SK-N-SH (cell line): Measurements from ENCODE around the gene GBP7. TPM values are rescaled to one million over a fixed set of nuclear protein-coding genes. Genes with fewer than 3 reads are reported as not detected.

Experiments used
- CTCF ChIA-PET: fragments of 300-600, 350-600 bp; formaldehyde crosslinking; extraction: SDS; loops from one replicate; lab custom pipeline; 2021; lab: Yijun Ruan, JAX
- POLR2A ChIA-PET: fragments of 350-600 bp; sonication (Branson Sonifier 250); formaldehyde crosslinking; extraction: SDS; loops from one replicate; lab custom pipeline; 2020; ENCODE audit warnings: antibody characterized with exemption, inconsistent platforms; lab: Yijun Ruan, JAX
- DNase-seq: peaks from one replicate; pipeline ENCODE4 v3.0.0; 2012
- H2AFZ ChIP-seq: fragments of 200-600 bp; sonication (generic); 2 replicates; pipeline ENCODE4 v1.8.1; 2016; ENCODE audit warnings: antibody characterized with exemption, mild to moderate bottlenecking, low read depth
- H3F3A ChIP-seq: fragments of 200-600 bp; sonication (generic); replicated peaks from 2 replicates; pipeline ENCODE3; 2016; ENCODE audit warnings: antibody characterized with exemption, mild to moderate bottlenecking; ENCODE audit not compliant: insufficient read depth
- H3K27ac ChIP-seq, 2 experiments: fragments of 200-500 bp in 1 of 2; fragments of 200-600 bp in 1 of 2; sonication (Bioruptor generic) in 1 of 2; sonication (generic), shearing (Covaris generic) in 1 of 2; 2 replicates each; pipeline versions ENCODE4 v1.5.1 to v1.6.1; 2014 to 2016; ENCODE audit warnings: low read depth in 2 of 2, inconsistent platforms in 1 of 2, low read length in 1 of 2, mild to moderate bottlenecking in 1 of 2, mixed read lengths in 1 of 2
- H3K27me3 ChIP-seq: fragments of 200-600 bp; sonication (generic), shearing (Covaris generic); 2 replicates; pipeline ENCODE4 v1.6.1; 2016; ENCODE audit warnings: mixed run types; ENCODE audit not compliant: insufficient read depth
- H3K36me3 ChIP-seq, 2 experiments: fragments of 200-500 bp in 1 of 2; fragments of 200-600 bp in 1 of 2; sonication (Bioruptor generic) in 1 of 2; sonication (generic) in 1 of 2; replicated peaks in 1 of 2; 2 replicates each; pipeline versions ENCODE3 to v1.5.1; 2014 to 2016; ENCODE audit warnings: low read length in 1 of 2, mild to moderate bottlenecking in 1 of 2; ENCODE audit not compliant: insufficient read depth in 2 of 2, control insufficient read depth in 1 of 2
- H3K4me1 ChIP-seq, 2 experiments: fragments of 200-500 bp in 1 of 2; fragments of 200-600 bp in 1 of 2; sonication (Bioruptor generic) in 1 of 2; sonication (generic), shearing (Covaris generic) in 1 of 2; 2 replicates each; pipeline versions ENCODE4 v1.5.1 to v1.6.1; 2014 to 2016; ENCODE audit warnings: low read depth in 1 of 2, low read length in 1 of 2, mixed run types in 1 of 2; ENCODE audit not compliant: insufficient read depth in 2 of 2, control insufficient read depth in 1 of 2
- H3K4me2 ChIP-seq: fragments of 200-600 bp; sonication (generic), shearing (Covaris generic); 2 replicates; pipeline ENCODE4 v1.6.1; 2017; ENCODE audit warnings: mixed run types
- H3K4me3 ChIP-seq, 2 experiments: fragments of 200-500 bp in 1 of 2; fragments of 200-600 bp in 1 of 2; sonication (Bioruptor generic) in 1 of 2; sonication (generic), shearing (Covaris generic) in 1 of 2; 2 replicates each; pipeline versions ENCODE4 v1.5.1 to v1.8.1; 2014 to 2016; ENCODE audit warnings: low read depth in 2 of 2, inconsistent platforms in 1 of 2, low read length in 1 of 2, mild to moderate bottlenecking in 1 of 2, mixed read lengths in 1 of 2, moderate library complexity in 1 of 2
- H3K79me2 ChIP-seq: fragments of 200-600 bp; sonication (generic); 2 replicates; pipeline ENCODE4 v1.8.1; 2017; ENCODE audit warnings: mild to moderate bottlenecking; ENCODE audit not compliant: insufficient read depth
- H3K9ac ChIP-seq: fragments of 200-600 bp; sonication (generic); 2 replicates; pipeline ENCODE4 v1.6.1; 2017; ENCODE audit warnings: mixed run types
- H3K9me2 ChIP-seq: fragments of 200-600 bp; sonication (generic); 2 replicates; pipeline ENCODE4 v1.6.1; 2017; ENCODE audit warnings: mixed run types
- H3K9me3 ChIP-seq: fragments of 200-600 bp; sonication (generic); 2 replicates; pipeline ENCODE4 v1.6.1; 2017; ENCODE audit warnings: mixed run types, mild to moderate bottlenecking, moderate library complexity
- H4K20me1 ChIP-seq: fragments of 200-600 bp; sonication (generic); 2 replicates; pipeline ENCODE4 v1.6.1; 2017; ENCODE audit warnings: mild to moderate bottlenecking, mixed run types; ENCODE audit not compliant: insufficient read depth
- CHD2 ChIP-seq: fragments of 150-350 bp; IDR thresholded peaks from 2 replicates; pipeline ENCODE4 v1.6.1; 2018; ENCODE audit warnings: low read length; ENCODE audit not compliant: partially characterized antibody
- ELF1 ChIP-seq: IDR thresholded peaks from 2 replicates; pipeline ENCODE4 v1.4.0; 2012
- EP300 ChIP-seq, 2 experiments: IDR thresholded peaks; 2 replicates each; pipeline versions ENCODE4 v1.4.0 to v1.6.1; 2012; ENCODE audit warnings: borderline replicate concordance in 1 of 2, low read depth in 1 of 2, low read length in 1 of 2
- EZH2phosphoT487 ChIP-seq: fragments of 200-600 bp; sonication (generic); IDR thresholded peaks from 2 replicates; pipeline ENCODE4 v1.6.1; 2017; ENCODE audit warnings: low read depth, mixed run types, mild to moderate bottlenecking, antibody characterized with exemption, moderate library complexity, borderline replicate concordance
- FOSL2 ChIP-seq: IDR thresholded peaks from 2 replicates; pipeline ENCODE4 v1.4.0; 2012; ENCODE audit warnings: low read depth, mild to moderate bottlenecking, moderate library complexity, borderline replicate concordance
- FOXJ3 ChIP-seq: sonication (generic); formaldehyde crosslinking; IDR thresholded peaks from 2 replicates; pipeline ENCODE4 v1.5.1; 2020; ENCODE audit warnings: mild to moderate bottlenecking, missing genetic modification reagents
- FOXM1 ChIP-seq: IDR thresholded peaks from 2 replicates; pipeline ENCODE4 v1.4.0; 2012; ENCODE audit warnings: low read depth, mild to moderate bottlenecking
- GATA2 ChIP-seq: sonication (generic); formaldehyde crosslinking; IDR thresholded peaks from 2 replicates; pipeline ENCODE4 v1.5.0; 2020; ENCODE audit warnings: mild to moderate bottlenecking, missing genetic modification reagents
- JUND ChIP-seq: IDR thresholded peaks from 2 replicates; pipeline ENCODE4 v1.4.0; 2012
- MEF2A ChIP-seq: IDR thresholded peaks from 2 replicates; pipeline ENCODE4 v1.4.0; 2012; ENCODE audit warnings: low read depth, borderline replicate concordance
- MXI1 ChIP-seq: IDR thresholded peaks from 2 replicates; pipeline ENCODE4 v1.6.1; 2012; ENCODE audit warnings: mild to moderate bottlenecking, low read depth, low read length, improper control_type of control experiment
- POLR2AphosphoS5 ChIP-seq: IDR thresholded peaks from 2 replicates; pipeline ENCODE4 v1.6.1; 2012; ENCODE audit warnings: low read depth, low read length
- RCOR1 ChIP-seq: fragments of 150-350 bp; IDR thresholded peaks from 2 replicates; pipeline ENCODE4 v1.6.1; 2017; ENCODE audit warnings: antibody characterized with exemption, low read length
- RFX5 ChIP-seq: IDR thresholded peaks from 2 replicates; pipeline ENCODE4 v1.6.1; 2012; ENCODE audit warnings: mild to moderate bottlenecking, improper control_type of control experiment, low read length
- RXRA ChIP-seq: IDR thresholded peaks from 2 replicates; pipeline ENCODE4 v1.4.0; 2012; ENCODE audit warnings: low read depth, mild to moderate bottlenecking, borderline replicate concordance
- SIN3A ChIP-seq: IDR thresholded peaks from 2 replicates; pipeline ENCODE4 v1.6.1; 2012; ENCODE audit warnings: low read depth, mild to moderate bottlenecking, low read length, moderate library complexity, borderline replicate concordance
- TAF1 ChIP-seq: IDR thresholded peaks from 2 replicates; pipeline ENCODE4 v1.6.1; 2012; ENCODE audit warnings: low read depth, mild to moderate bottlenecking, low read length, moderate library complexity, borderline replicate concordance
- TEAD4 ChIP-seq: IDR thresholded peaks from 2 replicates; pipeline ENCODE4 v1.4.0; 2012; ENCODE audit warnings: mild to moderate bottlenecking, borderline replicate concordance; ENCODE audit not compliant: insufficient read depth
- YY1 ChIP-seq: IDR thresholded peaks from 2 replicates; pipeline ENCODE4 v1.4.0; 2012; ENCODE audit warnings: low read depth, mild to moderate bottlenecking
- whole genome bisulfite sequencing: methylation state at CpG from one replicate; pipeline ENCODE4 v1.1.6; 2017; ENCODE audit warnings: low lambda C conversion rate; 5-methylcytosine and 5-hydroxymethylcytosine counted together
- polyA plus RNA-seq, 3 experiments: library from polyadenylated mRNA; depleted of rRNA; stranded (reverse); fragments of >200 nt; gene quantifications; 2 replicates each; pipeline ENCODE4 v1.2.3, GENCODE V29; 2012
- TF ChIP-seq, protein P1 (sequence below): fragments of 150-350 bp; IDR thresholded peaks from 2 replicates; pipeline ENCODE4 v1.6.1; 2017; ENCODE audit warnings: antibody characterized with exemption, low read length, low read depth, borderline replicate concordance
- TF ChIP-seq, protein P2 (sequence below): IDR thresholded peaks from 2 replicates; pipeline ENCODE4; 2012
- TF ChIP-seq, protein P3 (sequence below): IDR thresholded peaks from 2 replicates; pipeline ENCODE4 v1.4.0; 2012; ENCODE audit warnings: low read depth, borderline replicate concordance
- TF ChIP-seq, protein P4 (sequence below): fragments of 200-600 bp; sonication (generic); IDR thresholded peaks from 2 replicates; pipeline ENCODE4 v1.6.1; 2017; ENCODE audit warnings: antibody characterized with exemption, mild to moderate bottlenecking, moderate library complexity

Gene GBP7
- polyA plus RNA-seq, 1 of the 3 experiments (the other 2 are of a cell fraction): not detected

DNA sequence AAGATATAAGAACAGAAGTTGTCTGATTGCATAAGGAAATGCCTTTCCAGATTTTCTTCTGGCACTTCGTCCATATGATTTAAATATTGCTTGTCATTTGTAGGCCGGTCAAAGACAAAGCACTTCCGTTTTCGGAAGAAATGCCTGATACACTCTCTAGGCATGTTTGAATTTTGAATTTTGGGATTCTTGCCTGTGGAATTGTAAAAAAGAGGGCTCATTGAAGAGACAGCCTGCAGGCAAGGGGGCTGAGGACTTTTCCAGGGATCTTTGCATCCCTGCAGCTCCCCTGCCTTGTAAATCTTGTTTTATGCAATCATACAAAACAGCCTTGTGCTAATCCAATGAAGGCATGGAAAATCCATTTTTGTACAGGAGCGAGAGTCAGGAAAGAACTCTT lies 15.5 kb upstream of the GBP7 start:
- CTCF ChIA-PET: no interaction called here
- no peaks in the 10 kb centered on the region for H3K27me3 ChIP-seq
- POLR2A ChIA-PET: no interaction called here
- no peaks in the 10 kb centered on the region for H3K9me2 ChIP-seq
- no peaks in the 10 kb centered on the region for H3K36me3 ChIP-seq
- no peak for DNase-seq
- 77% methylated on average over 5 of the region's 5 CpGs for WGBS
- H4K20me1 ChIP-seq: no peaks in the 10 kb centered on the region
- no peak overlapping the region for H3K4me2 ChIP-seq
- H3K4me1 ChIP-seq: peaks cover 0 to 3% of the 10 kb centered on the region in 2 experiments; a peak in 1 of 4 replicates
- H3K27ac ChIP-seq: no peak overlapping the region
- H3K9ac ChIP-seq: no peak overlapping the region
- H3K4me3 ChIP-seq: no peak overlapping the region
- no peaks in the 10 kb centered on the region for H3K9me3 ChIP-seq
- TF ChIP-seq TEAD4 (no peak), POLR2AphosphoS5 (no peak), JUND (no peak), SIN3A (no peak), MXI1 (no peak), FOSL2 (no peak)
- TF ChIP-seq, protein P1, sequence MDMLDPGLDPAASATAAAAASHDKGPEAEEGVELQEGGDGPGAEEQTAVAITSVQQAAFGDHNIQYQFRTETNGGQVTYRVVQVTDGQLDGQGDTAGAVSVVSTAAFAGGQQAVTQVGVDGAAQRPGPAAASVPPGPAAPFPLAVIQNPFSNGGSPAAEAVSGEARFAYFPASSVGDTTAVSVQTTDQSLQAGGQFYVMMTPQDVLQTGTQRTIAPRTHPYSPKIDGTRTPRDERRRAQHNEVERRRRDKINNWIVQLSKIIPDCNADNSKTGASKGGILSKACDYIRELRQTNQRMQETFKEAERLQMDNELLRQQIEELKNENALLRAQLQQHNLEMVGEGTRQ: no peak
- TF ChIP-seq, protein P2, sequence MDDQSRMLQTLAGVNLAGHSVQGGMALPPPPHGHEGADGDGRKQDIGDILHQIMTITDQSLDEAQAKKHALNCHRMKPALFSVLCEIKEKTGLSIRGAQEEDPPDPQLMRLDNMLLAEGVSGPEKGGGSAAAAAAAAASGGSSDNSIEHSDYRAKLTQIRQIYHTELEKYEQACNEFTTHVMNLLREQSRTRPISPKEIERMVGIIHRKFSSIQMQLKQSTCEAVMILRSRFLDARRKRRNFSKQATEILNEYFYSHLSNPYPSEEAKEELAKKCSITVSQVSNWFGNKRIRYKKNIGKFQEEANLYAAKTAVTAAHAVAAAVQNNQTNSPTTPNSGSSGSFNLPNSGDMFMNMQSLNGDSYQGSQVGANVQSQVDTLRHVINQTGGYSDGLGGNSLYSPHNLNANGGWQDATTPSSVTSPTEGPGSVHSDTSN: no peak
- TF ChIP-seq, protein P3, sequence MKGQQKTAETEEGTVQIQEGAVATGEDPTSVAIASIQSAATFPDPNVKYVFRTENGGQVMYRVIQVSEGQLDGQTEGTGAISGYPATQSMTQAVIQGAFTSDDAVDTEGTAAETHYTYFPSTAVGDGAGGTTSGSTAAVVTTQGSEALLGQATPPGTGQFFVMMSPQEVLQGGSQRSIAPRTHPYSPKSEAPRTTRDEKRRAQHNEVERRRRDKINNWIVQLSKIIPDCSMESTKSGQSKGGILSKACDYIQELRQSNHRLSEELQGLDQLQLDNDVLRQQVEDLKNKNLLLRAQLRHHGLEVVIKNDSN: no peak
- H3F3A ChIP-seq: no peaks in the 10 kb centered on the region
- no peaks in the 10 kb centered on the region for H3K79me2 ChIP-seq
- no peak overlapping the region for H2AFZ ChIP-seq

DNA sequence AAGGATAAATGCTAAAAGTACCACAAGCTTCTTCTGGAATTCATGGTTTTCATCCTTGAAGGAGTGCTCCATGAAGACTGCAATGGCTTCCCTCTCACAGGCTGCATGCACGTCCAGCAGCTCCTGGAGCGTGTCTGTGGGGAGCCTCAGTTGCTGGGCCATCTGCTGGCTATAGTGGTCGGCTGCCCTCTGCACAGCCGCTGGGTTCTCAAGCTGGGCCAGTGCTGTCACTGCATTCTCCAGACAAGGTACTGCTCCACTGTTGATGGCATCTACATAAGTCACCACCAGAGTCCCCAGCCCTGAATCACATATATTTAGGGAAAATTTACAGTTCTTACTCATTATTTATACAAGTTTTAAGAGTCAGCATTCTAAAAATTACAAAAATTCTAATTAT lies 14.2 kb upstream of the GBP7 start:
- no peak overlapping the region for H3K4me2 ChIP-seq
- 43% methylated on average over 1 of the region's 4 CpGs for WGBS
- H3K9ac ChIP-seq: no peak overlapping the region
- H3K27me3 ChIP-seq: no peaks in the 10 kb centered on the region
- H4K20me1 ChIP-seq: no peaks in the 10 kb centered on the region
- ChIA-PET CTCF (interaction anchor here (0.6 kb wide), 1 partner anchor 31 kb away, joined by 3 read pairs; no protein-coding TSS in a partner anchor), POLR2A (no interaction called here)
- no peak for DNase-seq
- H3K9me2 ChIP-seq: no peaks in the 10 kb centered on the region
- no peaks in the 10 kb centered on the region for H3K9me3 ChIP-seq
- H3K4me3 ChIP-seq: no peak overlapping the region
- H3K79me2 ChIP-seq: no peaks in the 10 kb centered on the region
- H3F3A ChIP-seq: no peaks in the 10 kb centered on the region
- H3K27ac ChIP-seq: no peak overlapping the region
- H3K4me1 ChIP-seq: 0 out of 4 replicates have a peak, but pooled peaks cover 0 to under 1% of the 10 kb centered on the region in 2 experiments
- H2AFZ ChIP-seq: no peak overlapping the region
- H3K36me3 ChIP-seq: no peaks in the 10 kb centered on the region
- TF ChIP-seq GATA2 (CRISPR knock-in tag): no peak
- no peak for TF ChIP-seq MEF2A
- TF ChIP-seq, protein P2: no peak
- TF ChIP-seq FOXJ3: no peak
- no peak for TF ChIP-seq CHD2
- TF ChIP-seq RFX5: no peak
- TF ChIP-seq YY1: no peak
- TF ChIP-seq, protein P4, sequence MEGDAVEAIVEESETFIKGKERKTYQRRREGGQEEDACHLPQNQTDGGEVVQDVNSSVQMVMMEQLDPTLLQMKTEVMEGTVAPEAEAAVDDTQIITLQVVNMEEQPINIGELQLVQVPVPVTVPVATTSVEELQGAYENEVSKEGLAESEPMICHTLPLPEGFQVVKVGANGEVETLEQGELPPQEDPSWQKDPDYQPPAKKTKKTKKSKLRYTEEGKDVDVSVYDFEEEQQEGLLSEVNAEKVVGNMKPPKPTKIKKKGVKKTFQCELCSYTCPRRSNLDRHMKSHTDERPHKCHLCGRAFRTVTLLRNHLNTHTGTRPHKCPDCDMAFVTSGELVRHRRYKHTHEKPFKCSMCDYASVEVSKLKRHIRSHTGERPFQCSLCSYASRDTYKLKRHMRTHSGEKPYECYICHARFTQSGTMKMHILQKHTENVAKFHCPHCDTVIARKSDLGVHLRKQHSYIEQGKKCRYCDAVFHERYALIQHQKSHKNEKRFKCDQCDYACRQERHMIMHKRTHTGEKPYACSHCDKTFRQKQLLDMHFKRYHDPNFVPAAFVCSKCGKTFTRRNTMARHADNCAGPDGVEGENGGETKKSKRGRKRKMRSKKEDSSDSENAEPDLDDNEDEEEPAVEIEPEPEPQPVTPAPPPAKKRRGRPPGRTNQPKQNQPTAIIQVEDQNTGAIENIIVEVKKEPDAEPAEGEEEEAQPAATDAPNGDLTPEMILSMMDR: no peak
- no peak for TF ChIP-seq RCOR1
- TF ChIP-seq RXRA: no peak
- no peak for TF ChIP-seq TEAD4
- no peak for TF ChIP-seq EZH2phosphoT487
- no peak for TF ChIP-seq TAF1
- TF ChIP-seq JUND: no peak
- TF ChIP-seq ELF1: no peak
- TF ChIP-seq, protein P3: no peak
- no peak for TF ChIP-seq EP300 (IDR thresholded peaks at IDR 0.05; ENCODE audit: borderline replicate concordance in 1 of 2, low read depth in 1 of 2, low read length in 1 of 2)
- TF ChIP-seq FOXM1: no peak
- TF ChIP-seq FOSL2: no peak
